CD4-positive, alpha-beta T cell treated with Interleukin-17A for 4 hours (primary cell): Measurements from ENCODE around the gene SUPT7L.

Experiments used
- DNase-seq: peaks from one replicate; pipeline ENCODE4 v3.0.0-alpha.2; 2020; ENCODE audit warnings: mixed read lengths

The SUPT7L gene, protein sequence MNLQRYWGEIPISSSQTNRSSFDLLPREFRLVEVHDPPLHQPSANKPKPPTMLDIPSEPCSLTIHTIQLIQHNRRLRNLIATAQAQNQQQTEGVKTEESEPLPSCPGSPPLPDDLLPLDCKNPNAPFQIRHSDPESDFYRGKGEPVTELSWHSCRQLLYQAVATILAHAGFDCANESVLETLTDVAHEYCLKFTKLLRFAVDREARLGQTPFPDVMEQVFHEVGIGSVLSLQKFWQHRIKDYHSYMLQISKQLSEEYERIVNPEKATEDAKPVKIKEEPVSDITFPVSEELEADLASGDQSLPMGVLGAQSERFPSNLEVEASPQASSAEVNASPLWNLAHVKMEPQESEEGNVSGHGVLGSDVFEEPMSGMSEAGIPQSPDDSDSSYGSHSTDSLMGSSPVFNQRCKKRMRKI

DNA sequence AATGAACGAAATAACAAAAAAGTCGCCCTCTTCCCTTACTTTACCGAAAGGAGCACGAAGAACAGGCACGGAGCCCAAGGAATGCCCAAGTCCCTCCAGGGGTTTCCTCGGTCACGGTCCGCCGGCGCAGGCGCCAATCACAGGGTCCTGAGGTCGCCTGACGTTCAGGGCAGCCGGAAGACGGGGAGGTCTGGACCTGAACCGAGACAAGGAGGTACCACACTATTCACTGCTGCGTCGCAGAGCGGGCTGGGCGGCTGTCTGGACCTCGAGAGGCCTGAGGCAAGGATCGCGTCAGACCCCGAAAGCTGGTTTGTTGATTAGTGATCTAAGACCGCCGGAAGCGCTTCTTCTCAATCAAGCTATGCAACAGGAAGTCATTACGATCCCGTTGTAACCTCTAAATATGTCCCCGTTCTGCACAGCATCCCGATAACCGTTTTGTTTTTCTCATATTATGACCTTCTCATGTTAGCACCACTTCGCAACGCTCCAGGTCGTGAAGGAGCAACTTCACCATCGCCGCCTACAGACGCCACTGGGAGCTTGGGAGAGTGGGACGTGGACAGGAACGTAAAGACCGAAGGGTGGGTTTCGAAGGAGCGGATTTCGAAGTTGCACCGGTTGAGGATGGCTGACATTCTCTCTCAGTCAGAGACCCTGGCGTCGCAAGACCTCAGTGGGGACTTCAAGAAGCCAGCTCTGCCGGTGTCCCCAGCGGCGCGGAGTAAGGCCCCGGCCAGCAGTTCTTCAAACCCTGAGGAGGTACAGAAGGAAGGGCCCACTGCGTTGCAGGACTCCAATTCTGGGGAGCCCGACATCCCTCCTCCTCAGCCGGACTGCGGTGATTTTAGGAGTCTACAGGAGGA, at the start of gene SUPT7L, which contains the start of gene SLC4A1AP:
Gene SUPT7L (minus strand): TSS at position 330 of the 869 bp plus-strand sequence. CDS start 1,422 bp downstream, outside the sequence.
Gene SLC4A1AP (plus strand): TSS at position 605 of the 869 bp plus-strand sequence. CDS start 26 bp downstream, at position 631.
- peak; percentile 78 for DNase-seq

DNA sequence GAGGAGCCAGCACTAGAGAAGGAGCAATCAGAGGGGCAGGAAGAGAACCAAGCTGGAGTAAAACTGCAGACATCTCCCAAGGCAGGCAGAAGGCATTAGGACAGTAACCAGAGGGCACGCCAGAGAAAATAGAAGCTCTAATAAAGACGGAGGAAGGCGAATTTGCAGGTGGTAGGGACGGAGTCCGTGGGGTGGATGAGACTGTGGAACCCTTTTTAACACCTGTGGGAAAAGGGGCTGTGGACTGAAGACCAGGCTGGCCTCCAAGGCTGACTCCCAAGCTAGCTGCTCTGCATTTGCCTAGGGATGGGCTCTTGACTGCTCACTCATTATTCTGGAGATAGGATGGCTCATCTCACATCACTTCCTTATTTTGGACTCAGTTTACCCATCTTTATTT, 49.8 kb upstream of the SUPT7L start:
- no peak for DNase-seq

DNA sequence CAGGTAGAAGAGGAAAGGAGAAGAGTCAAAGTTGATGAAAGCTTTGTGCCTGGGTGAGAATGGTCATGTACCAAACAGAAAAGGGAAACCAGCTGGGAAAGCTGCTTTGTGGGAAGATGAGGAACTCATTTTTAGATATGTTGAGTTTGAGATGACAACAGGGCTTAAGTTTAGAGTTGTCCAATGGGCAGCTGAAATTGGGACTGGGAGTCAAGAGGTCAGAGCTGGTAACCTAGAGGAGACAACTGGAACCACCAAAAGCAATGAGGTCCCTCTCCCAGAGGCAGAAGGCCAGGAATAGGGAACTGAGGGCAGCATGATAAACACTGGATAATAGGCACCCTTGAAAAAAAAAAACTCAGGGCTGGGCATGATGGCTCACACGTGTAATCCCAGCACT, 49.1 kb upstream of the SUPT7L start:
- no peak for DNase-seq

DNA sequence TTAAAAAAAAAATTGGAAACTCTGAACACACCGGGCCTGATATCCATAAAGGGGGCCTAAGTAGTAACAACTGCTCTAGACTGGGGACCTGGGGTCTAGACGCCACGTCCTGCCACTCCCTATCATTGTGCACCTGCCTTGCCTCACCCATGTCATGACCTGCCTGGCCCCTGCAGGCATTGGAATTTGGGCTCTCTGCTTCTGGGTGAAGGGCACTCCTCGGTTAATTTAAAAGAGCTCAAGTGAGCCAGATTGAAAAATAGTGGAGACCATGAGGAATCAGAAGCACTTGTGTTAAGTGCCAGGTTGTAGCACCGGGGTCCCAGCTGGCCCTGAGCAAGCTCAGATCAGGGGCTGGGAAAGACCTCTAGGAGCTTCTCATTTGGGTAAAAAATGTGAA, 48.4 kb upstream of the SUPT7L start:
- no peak for DNase-seq

DNA sequence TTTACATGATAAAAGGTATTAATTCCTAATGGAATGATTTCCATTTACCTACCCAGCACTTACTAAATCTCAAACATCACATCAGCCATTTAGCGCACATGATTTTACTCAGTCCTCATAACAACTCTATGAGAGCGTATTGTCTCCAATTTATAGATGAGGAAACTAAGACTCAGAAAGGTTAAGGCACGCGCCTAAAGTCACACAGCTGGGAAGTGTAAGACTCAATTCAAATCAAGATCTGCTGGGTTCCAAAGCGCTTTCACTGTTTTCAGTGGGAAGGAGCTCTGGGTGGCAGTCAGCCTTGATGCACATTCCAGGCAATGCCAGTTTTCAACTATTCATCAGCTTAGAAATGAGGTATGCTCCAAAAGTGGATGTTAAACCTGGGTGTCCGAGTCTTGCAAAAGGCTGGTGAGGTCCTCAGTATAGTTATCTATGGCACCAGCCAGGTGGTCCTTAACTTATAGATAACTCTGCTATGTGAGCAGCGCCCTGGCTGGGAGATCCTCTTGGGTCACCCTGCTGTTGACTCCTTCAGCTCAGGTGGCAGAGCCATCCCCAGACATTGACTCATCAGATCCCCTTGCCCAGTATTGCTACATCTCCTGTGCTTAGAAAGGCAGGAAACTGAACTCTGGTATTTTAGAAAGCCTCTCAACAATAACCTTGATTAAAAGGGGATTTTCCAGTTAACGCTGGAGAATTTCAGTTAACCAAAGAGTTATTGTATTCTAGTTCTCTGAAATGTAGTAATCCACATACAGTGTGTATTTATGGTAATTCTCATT, 47.4 kb upstream of the SUPT7L start:
- no peak for DNase-seq

DNA sequence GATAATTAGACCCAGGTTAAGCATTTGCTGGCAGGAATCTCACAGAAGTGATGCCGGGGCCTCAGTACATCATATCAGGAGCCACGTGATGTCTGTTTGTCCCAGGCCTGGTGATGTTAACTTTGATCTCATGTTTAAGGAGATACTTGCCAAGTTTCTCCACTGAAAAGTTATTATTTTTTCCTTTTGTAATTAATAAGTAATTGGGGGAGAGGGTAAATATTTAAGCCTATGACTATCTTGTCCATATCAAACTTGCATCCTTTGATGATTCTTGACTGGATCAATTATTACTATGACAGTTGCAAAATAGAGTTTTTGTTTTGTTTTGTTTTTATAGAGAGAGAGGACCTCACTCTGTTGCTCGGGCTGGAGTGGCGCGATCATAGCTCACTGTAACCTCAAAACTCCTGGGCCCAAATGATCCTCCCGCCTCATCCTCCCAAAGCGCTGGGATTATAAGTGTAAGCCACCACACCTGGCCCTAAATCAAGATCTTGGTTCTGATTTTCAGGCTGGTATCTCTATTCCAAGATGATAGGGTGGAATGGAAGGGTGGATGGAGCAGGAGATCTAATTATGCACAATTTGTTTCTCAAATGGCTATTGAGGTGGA, 46.7 kb upstream of the SUPT7L start:
- no peak for DNase-seq

DNA sequence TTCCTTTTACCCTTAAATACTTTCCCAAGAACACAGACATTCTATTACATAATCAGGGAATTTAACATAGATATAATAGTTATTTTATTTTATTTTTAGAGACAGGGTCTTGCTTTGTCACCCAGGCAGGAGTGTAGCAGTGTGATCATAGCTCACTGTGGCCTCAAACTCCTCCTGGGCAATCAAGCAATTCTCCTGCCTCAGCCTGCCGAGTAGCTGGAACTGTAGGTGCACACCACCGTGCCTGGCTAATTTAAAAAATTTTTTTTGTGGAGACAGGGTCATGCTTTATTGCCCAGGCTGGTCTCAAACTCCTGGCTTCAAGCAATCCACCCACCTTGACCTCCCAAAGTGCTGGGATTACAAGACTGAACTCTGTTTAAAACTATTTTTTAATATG, 45.9 kb upstream of the SUPT7L start:
- DNase-seq = no peak

DNA sequence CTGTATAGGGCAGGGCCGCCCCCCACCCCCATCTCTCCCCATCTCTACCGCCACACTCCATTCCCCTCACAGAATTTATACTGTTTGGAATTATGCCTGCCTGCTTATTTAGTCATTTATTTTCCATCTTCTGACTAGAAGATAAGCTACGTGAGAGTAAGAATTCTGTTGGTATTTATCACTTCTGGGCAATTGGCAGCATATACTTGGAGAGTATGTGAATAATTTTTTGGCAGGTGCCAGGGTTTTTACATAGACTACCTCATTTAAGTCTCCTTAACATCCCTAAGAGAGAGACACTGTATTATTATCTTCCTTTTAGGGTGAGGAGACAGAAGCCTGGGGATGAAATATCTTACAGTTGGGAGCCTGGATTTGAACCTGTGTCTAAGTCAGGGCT, 45.3 kb upstream of the SUPT7L start:
- no peak for DNase-seq

DNA sequence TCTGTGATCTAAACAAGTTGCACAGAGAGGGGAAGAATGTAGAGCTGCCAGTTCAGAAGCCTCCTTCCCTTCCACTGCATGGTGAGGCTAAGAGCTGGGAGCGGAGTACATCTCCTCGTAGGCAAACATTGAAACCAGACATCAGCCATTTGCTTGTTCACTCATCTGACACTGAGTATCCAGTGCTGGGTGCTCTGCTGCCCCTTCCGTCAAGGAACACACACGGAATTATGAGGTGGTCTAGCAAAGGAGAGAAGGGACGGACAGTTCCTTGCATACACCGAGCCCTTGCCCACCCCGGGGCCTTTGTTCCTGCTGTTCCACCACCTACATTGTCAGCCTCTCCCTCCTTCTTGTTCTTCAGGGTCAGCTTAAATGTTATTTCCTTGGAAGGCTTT, 44.8 kb upstream of the SUPT7L start:
- no peak for DNase-seq

DNA sequence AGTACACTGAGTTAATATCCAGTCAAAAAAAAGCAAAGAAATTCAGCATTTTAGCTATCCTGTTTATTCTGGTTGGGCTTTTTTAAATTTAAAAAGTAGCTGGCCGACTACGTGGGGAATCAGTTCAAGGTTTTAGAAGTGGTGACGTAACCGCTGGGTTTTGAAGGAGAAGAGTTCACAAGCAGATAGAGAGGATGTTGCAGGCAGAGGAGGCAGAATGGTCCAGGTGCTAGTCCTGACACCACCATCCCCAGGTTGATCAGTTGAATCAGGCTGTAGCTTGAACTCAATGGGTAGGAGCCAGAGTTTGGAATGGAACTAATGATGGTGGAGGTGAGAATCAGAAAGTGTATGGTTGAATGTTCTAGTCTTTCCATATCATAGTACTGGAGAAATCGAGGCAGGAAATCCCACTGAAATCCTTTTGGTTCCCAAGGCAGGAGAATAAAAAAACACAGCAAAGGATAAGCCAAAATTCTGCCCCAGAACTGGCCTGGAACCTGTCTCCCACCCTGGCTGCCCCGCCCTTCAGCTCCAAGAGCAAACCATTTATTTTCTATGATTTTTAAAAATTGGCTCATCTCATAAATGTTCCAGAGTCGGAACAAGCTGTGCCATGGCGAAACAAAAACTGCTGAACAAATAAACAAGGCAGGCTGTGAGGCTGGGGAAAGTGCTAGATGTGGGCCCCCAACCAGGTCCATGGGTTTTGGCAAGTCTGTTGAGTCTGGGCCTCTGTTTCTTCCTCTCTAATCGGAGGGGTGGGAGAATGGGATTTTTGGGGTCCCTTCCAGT, 44.2 kb upstream of the SUPT7L start:
- DNase-seq = no peak

DNA sequence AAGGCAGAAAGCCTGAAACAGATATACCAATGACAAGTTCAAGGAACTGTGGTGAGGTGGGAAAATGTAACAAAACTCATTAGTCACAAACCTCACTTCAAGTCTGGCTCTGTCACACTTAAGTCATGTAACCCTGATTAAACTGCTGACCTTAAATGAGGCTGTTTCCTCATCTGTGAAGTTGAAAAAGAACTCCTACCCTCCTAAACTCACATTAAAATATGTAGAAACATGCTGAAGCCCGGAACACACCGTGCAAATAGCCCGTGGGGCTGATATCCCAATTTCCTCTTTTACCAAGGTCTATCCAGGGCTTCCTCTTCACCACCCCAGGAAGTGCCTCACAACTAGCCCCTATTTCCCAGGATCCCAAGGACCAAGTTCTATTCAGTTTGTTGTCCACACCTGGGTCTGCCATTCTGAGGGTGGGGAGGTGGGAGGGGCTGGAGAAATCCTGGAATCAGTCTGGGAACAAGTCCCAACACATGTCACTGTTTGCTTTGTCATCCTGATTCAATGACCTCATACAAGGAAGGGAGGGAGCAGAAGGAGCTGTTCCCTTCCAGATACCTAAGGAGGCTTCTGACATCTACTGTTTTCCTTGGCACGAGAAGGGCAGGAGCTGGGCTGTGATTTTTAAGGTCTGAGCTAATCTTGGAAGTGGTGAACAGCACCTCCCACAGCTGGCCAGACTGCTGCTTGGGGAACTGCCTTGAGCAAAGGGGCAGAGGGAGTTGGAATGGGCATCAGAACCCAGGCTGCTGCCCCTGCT, 42.6 kb upstream of the SUPT7L start:
- DNase-seq = no peak

DNA sequence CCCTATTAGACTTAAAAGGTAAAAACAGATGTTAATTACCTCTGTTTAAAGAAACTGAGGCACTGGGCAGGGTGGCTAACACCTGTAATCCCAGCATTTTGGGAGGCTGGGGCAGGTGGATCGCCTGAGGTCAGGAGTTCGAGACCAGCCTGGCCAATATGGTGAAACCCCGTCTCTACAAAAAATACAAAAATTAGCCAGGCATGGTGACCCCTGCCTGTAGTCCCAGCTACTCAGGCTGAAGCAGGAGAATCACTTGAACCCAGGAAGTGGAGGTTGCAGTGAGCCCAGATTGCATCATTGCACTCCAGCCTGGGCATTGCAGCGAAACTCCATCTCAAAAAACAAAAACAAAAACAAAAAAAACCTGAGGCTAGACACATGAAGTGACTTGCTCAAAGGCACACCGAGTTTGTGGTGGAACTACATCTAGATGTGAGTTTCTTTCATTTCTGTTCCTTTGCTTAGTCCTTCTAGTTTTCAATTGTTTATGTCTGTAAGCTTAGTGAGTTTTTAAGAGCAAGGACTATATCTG, 41.0 kb upstream of the SUPT7L start:
- no peak for DNase-seq

DNA sequence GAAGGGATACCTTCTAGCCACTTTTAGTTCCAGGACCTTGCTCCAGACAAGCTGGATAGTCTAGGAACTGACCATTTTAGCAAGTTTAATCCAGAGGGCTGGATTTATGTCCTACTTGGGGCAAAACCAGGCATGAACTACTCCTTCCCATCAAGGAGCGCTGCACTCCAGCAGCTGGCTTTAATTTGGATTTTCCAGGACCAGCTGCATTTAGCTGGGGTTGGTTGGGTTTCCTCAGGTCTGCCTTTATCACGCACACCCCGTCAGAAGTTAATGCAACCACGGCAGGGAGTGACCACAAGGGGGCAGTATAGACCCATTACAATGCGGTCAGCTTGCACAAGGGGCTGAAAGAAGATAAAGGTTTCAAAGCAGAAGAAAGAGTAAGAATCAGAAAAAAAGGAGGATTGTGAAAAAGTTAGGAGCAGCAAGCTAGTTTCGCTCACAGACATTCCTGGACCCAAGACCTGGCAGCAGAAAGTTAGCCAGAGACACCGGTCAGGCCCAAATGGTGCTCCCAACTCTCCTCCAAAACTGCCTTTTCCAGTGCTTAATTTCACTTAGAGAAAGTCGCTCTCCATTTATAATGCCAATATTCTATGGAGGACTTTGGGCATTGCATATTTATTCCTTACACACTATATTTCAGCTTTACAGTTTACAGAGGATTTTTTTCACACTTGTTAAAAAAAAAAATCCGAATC, 40.4 kb upstream of the SUPT7L start:
- peak; percentile 87 for DNase-seq

DNA sequence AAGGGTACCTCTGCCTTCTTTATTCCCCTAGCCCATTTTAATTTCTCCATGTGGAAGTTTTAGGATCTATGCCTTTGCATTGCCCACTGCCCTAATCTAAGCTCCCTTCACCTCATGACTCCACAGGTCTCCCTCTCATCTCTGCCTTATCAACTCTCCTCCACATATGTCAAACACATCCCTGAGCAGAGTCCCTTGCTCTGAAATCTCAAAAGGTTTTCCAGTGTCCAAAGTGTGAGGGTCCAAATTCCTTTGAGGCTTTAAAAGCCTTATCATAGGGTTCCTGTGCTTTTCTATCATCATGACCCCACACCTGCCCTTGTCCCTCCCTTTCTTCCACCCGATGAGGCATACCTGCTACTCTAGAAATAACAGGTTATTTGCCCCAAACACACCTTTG, 38.9 kb upstream of the SUPT7L start:
- no peak for DNase-seq

DNA sequence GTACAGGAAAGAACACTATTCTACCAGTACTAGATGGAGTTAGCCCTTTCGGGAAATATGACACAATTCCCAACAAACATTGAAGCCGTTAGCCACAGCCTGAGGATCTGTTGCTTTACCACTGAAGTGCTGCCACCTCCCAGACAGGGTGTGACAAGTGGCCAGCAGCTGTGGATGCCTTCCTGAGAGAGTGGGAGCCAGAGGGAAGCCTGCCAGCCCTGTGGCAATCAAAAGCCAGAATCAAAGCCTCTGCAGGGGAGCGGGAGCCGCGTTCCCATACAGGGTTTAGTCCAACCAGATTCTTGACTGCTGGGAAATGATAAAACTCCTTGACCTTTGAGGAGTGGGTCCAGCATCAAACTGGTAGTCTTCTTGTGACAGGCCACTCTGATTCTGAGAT, 38.3 kb upstream of the SUPT7L start:
- DNase-seq = no peak

DNA sequence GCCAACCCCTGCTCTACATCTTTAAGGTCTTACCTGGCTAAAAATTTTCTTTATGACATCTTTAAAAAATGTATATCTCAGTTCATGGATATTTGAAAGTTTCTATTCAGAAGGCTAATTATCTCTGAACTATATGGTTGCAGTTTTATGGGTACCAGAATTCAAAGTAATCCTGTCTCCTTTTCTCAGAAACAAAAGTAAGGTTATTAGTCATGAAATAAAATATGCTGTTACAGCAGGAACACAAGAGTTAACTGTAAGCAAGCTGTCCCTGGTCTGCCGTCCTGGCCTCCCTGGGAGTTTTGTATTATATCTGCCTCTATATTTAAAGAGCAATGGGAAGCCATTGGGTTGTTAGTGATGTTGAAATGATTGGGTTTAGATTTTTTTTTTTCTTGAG, 34.2 kb upstream of the SUPT7L start:
- DNase-seq = no peak

DNA sequence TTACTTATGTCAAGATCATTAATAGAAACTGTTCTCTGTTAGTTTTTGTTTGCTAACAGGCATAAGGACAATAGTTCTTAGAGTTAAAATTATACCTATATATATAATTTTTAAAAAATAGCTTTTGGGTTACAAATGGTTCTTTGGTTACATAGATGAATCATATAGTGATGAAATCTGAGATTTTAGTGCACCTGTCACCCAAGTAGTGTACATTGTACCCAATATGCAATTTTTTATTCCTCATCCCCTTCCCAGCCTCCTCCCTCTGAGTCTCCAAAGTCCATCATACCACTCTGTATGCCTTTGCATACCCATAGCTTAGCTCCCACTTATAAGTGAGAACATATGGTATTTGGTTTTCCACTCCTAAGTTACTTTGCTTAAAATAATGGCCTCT, 26.6 kb upstream of the SUPT7L start:
- DNase-seq = no peak

DNA sequence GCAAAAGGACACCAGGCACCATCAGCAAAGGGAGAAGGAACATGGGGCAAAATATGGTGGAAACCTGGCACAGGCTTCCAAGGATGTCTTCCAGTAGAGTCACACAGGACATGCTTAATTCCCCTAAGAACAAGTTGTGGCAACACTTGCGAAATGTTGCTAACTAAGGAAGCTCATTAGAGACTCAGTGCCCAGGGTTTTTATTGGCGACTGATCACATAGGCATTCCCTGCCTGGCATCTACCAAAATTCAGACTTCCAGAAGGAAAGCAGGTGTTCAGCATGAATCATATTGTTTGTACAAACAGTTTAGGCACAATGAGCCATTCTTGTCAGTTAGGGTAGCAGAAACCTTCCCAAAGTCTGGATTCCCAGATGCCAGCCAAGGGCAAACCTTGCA, 26.0 kb upstream of the SUPT7L start:
- DNase-seq = no peak

DNA sequence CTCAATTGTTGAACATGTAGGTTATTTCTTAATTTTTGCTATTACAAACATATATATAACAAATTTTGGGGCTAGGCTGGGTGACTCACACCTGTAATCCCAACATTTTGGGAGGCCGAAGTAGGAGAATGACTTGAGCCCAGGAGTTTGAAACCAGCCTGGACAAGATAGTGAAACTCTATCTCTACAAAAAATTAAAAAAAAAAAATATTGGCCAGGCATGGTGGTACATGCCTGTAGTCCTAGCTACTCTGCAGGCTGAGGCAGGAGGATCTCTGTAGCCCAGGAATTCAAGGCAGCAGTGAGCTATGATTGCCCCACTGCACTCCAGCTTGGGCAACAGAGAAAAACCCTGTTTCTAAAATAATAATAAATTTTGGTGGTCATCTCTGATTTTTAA, 23.8 kb upstream of the SUPT7L start:
- no peak for DNase-seq

DNA sequence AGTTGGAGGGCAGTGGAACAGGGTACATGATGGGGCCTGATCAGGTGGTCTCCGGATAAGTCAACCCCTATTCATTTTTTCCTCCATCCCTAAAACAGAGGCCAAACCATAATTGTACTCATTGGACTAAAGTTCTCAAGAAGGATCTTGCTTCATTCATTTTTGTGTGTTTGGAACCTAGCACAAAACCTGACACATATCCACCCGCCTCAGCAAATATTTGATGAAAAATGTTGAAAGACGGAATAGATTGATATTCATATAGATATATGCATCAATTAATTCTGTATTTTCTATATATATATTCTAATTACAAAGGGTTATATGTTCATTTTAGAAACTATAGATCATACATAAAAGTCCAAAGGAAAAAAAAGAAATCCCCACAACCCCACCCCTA, 22.2 kb upstream of the SUPT7L start:
- no peak for DNase-seq
